OCI-M1 (cell line): ENCODE data around the gene TIAM1.

Experiments used
- DNase-seq: peaks from one replicate; lab custom pipeline; 2025; lab: John Stamatoyannopoulos, UW

TIAM1 gene

DNA sequence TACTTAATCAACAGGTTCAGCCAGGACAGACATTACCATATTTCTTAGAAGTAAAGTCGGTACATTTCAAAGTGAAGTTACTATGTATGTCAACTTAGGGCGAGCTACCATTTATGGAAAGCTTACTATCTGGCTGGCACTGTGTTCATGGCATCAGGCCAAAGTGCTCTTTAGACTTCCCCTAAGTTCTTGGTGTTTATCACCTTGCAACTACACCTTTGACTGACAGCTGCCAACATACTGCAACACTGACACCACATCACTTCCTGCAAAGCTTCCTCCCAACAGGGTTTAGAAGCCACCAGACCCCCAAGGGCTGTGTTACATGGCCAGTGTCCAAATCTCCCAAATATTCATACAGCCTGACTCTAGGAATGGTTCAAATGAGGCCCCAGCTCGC lies 61.0 kb downstream of the TIAM1 start:
- DNase-seq: peak; percentile 3

DNA sequence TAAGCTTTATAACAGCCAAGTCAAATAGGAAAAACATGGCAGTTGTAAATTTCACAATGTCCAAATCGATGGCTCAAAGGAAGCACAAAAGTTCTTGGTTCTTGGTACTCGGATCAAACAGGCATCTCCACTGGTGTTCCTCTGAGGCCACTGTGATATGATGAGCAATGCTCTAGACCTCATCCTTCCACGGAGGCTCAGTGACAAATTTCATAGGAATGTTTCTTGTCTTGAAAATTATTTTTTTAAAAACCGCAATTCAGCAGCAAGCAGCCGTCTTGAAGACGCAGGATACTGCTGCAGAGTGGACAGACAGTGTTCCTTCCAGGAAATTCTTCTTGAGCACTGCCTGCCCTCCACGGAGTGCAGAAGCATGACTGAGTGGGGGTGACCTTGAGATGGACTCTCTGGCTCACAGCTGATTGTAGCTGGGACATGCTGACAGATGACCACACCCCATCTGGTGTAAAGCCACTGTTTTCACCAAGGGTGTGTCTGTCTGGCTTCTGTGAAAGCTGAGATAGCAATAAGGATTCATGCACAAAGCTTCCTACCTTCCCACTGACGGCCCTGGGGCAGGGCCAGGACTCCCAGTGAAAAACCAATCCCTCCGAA lies 61.9 kb downstream of the TIAM1 start:
- DNase-seq: peak; percentile 29

- DNase-seq: no peak
Measured at GRCh38 chr21:31281561-31281960, 62.5 kb downstream of the TIAM1 start.

- DNase-seq: no peak
Measured at GRCh38 chr21:31279986-31280385, 64.1 kb downstream of the TIAM1 start.

- DNase-seq: no peak
Measured at GRCh38 chr21:31279214-31279613, 64.8 kb downstream of the TIAM1 start.

- DNase-seq: no peak
Measured at GRCh38 chr21:31278511-31279130, 65.4 kb downstream of the TIAM1 start.

DNA sequence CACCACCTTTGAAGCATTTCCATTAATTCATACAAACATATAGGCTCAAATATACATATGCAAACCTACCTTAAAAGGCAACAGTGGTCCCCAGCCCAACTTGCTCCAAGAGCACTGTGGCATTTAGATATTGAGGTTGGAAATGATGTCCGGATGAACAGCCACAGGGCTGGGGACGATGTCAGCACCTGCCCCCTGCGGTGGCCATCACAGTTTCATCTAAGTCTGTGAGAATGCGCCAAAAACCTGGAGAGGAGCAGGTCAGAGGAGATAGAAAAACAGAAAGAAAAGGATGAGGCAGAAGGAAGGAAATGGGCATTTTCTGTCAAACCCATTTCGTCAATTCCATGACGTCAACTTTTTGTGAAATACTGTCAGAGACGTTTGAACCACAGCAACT lies 67.4 kb downstream of the TIAM1 start:
- no peak for DNase-seq

- no peak for DNase-seq
Measured at GRCh38 chr21:31275901-31276300, 68.2 kb downstream of the TIAM1 start.

DNA sequence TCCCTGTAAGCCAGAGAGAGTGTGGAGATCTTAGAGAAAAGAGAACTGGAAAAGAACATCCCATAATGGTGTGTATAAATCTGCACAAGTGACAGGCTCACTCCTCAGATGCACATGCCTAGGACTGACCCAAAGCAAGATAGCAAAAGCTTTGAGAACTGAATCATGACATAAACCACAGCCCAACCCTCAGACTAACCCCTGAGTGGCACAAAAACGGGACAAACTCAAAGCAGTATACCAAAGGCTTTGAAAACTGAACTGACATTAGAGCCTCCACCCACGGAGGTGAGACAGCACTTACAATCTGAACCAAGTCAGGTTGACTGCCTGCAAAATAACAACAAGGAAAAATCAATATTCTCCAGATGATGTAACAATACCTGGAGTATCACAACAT lies 70.8 kb downstream of the TIAM1 start:
- DNase-seq: no peak

- no peak for DNase-seq
Measured at GRCh38 chr21:31268090-31268489, 76.0 kb downstream of the TIAM1 start.

- DNase-seq: no peak
Measured at GRCh38 chr21:31267644-31268043, 76.4 kb downstream of the TIAM1 start.

GRCh38 chr21:31266241-31266640 lies 77.8 kb downstream of the TIAM1 start:
- no peak for DNase-seq

DNA sequence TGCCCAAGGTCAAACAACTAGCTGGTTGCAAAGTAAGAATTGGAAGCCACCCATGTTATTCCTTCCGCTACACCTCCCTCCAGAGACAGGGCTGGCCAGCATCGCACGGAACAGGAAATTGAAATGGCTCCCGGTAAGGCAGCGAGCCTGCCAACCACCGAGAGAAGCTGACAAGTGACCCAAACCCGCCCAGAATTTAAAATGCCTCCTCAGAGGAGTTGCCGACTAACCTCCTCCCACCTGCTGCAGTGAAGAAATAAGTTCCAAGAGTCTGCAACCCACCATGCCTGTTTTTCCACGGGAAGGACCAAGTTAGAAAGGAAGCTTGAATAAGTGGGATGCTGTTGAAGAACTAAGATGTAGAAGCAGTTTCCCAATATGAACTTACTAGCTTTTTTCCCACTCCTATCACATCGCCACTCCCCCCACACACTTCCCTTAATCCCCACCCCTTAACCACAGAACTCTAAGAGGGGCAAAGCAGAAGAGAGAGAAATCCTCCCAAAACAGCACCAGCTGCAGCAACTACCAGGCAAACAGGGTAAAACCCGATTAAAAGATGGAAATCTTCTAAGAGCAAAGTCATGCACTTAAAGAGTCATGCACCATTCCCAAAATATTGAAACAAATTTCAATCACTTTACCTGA lies 78.6 kb downstream of the TIAM1 start:
- DNase-seq: no peak

GRCh38 chr21:31264574-31264973 lies 79.5 kb downstream of the TIAM1 start:
- DNase-seq: no peak

GRCh38 chr21:31262728-31263127 lies 81.3 kb downstream of the TIAM1 start:
- no peak for DNase-seq

DNA sequence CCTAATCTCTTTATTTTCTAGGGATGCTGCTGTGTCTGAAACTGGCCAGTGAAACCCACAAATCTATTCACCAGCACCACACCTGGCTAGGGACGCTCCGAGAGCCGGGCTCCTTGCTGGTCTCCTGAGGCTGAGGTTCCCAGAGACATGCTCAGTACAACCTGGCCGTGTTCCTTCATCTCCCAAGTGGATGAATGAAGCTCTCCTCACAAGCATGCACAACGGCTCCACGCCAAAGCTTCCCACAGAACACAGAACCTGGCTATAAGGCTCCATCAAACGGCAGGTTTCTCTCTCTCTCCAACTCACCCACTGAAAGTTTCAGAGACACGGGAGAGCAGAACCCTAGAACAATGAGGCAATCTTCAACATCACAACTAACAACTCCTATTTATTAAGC lies 82.3 kb downstream of the TIAM1 start:
- no peak for DNase-seq

DNA sequence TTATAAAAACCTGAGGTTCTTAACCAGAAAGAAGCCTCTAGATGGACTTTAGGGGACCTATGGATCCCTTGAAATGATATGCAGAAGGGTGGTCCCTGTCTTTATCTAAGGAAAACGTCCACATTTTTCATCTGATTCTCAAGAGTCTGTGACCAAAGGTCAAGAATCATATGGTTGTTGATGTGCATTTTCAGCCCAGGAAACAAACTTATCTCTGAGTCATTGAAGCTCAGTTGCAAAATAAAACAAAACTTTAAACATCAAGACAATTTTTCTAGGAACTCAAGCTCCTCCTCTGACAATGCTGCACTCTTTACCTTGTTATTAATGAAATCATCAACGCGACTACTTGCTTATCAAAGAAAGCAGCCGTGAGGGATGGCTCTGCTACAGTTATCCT lies 83.3 kb downstream of the TIAM1 start:
- no peak for DNase-seq

DNA sequence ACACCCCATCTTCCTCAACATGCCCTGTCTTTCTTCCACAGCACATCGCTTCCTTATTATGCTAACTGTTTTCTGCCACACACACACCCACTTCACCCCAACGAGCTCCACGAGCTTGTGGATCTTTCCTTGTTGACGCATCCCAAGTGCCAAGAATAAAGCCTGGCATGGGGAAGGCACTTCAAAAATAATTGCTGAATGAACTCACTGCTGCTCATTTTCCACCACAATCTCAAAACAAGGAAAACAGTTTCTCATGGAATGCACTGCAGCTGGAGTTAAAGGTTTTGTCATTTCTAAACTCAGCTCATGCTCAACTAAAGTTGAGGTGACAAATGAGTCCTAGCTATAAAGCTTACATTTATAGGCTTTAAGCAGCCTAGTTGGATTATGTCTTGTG lies 86.0 kb downstream of the TIAM1 start:
- no peak for DNase-seq

GRCh38 chr21:31257265-31257664 lies 86.8 kb downstream of the TIAM1 start:
- no peak for DNase-seq

- DNase-seq: no peak
Measured at GRCh38 chr21:31255896-31256295, 88.2 kb downstream of the TIAM1 start.

- DNase-seq: no peak
Measured at GRCh38 chr21:31255036-31255435, 89.0 kb downstream of the TIAM1 start.

- DNase-seq: no peak
Measured at GRCh38 chr21:31254131-31254530, 89.9 kb downstream of the TIAM1 start.

DNA sequence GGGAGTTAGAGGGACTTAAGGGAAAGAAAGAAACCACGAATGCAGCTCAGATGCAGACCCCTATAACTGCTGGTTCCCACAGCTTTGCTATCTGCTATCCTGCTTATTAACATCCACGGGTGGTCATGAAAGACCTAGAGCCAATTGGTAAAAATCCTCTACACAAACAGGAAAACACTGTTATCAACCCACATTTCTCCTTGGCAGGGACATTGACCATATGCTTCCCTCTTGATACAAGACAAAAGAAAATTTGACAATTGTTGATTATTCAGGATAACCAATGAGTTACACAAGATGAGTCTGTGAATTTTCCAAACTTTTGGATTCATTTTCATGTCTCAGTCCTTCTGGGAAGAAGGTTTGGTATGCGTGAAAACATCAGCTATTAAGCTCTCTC lies 90.4 kb downstream of the TIAM1 start:
- no peak for DNase-seq

GRCh38 chr21:31252611-31253010 lies 91.5 kb downstream of the TIAM1 start:
- DNase-seq: no peak
